Lower leg skin (tissue), 3 donors: ENCODE data around the gene THADA.

Experiments used
- CTCF ChIP-seq, 3 donors: fragments of 450-650 bp; IDR thresholded peaks; one replicate each; pipeline ENCODE4 v1.5.1; 2016; ENCODE audit warnings: antibody characterized with exemption in 3 of 3, mild to moderate bottlenecking in 3 of 3, moderate library complexity in 2 of 3
- POLR2A ChIP-seq, 2 donors: fragments of 450-650 bp; IDR thresholded peaks; one replicate each; pipeline ENCODE4 v1.6.1; 2016 to 2017; ENCODE audit warnings: antibody characterized with exemption in 2 of 2, mild to moderate bottlenecking in 1 of 2, moderate library complexity in 1 of 2

GRCh38 chr2:43347746-43348145, 248.1 kb downstream of the THADA start:
- TF ChIP-seq CTCF (IDR thresholded peaks at IDR 0.05) (no peak), POLR2A (IDR thresholded peaks at IDR 0.05) (no peak)
